EH (cell line): ENCODE measurements around the gene SSRP1.

Experiments used
- DNase-seq: peaks from one replicate; pipeline ENCODE4 v3.0.0-alpha.2; 2015; ENCODE audit warnings: low read depth

SSRP1 gene

GRCh38 chr11:57359896-57360690, 24.4 kb upstream of the SSRP1 start:
- DNase-seq = no peak

- DNase-seq = no peak
Observed at GRCh38 chr11:57359396-57359795, 23.7 kb upstream of the SSRP1 start.

- no peak for DNase-seq
Observed at GRCh38 chr11:57358991-57359390, 23.3 kb upstream of the SSRP1 start.

GRCh38 chr11:57358543-57358961, 22.9 kb upstream of the SSRP1 start:
- peak; percentile 42 for DNase-seq

- peak; percentile 10 for DNase-seq
Observed at GRCh38 chr11:57357856-57358255, 22.2 kb upstream of the SSRP1 start.

GRCh38 chr11:57357310-57357709, 21.6 kb upstream of the SSRP1 start:
- no peak for DNase-seq

- DNase-seq = no peak
Observed at GRCh38 chr11:57356268-57356667, 20.6 kb upstream of the SSRP1 start.

- DNase-seq = no peak
Observed at GRCh38 chr11:57354699-57355098, 19.0 kb upstream of the SSRP1 start.

GRCh38 chr11:57353852-57354251, 18.2 kb upstream of the SSRP1 start:
- no peak for DNase-seq

- no peak for DNase-seq
Observed at GRCh38 chr11:57353446-57353845, 17.8 kb upstream of the SSRP1 start.

- no peak for DNase-seq
Observed at GRCh38 chr11:57353036-57353435, 17.3 kb upstream of the SSRP1 start.

GRCh38 chr11:57349491-57350274, 14.0 kb upstream of the SSRP1 start:
- peak; percentile 45 for DNase-seq

- peak; percentile 20 for DNase-seq
Observed at GRCh38 chr11:57348636-57349313, 13.1 kb upstream of the SSRP1 start.

GRCh38 chr11:57348052-57348451, 12.4 kb upstream of the SSRP1 start:
- DNase-seq = no peak

GRCh38 chr11:57347336-57347735, 11.6 kb upstream of the SSRP1 start:
- DNase-seq = no peak

- peak; percentile 67 for DNase-seq
Observed at GRCh38 chr11:57345555-57346211, 10.0 kb upstream of the SSRP1 start.

- no peak for DNase-seq
Observed at GRCh38 chr11:57344826-57345225, 9.1 kb upstream of the SSRP1 start.

GRCh38 chr11:57343825-57344224, 8.1 kb upstream of the SSRP1 start:
- no peak for DNase-seq

GRCh38 chr11:57342702-57343101, 7.0 kb upstream of the SSRP1 start:
- DNase-seq = no peak

GRCh38 chr11:57341250-57341808, 5.6 kb upstream of the SSRP1 start:
- no peak for DNase-seq

- DNase-seq = peak; percentile 58
Observed at GRCh38 chr11:57340039-57340615, 4.4 kb upstream of the SSRP1 start.

GRCh38 chr11:57339328-57339727, 3.6 kb upstream of the SSRP1 start:
- DNase-seq = no peak
